ENCODE measurements around the gene RCOR3. TPM values are rescaled to one million over a fixed set of nuclear protein-coding genes. Genes with fewer than 3 reads are reported as not detected.

The RCOR3 gene
- polyA plus RNA-seq, 10 donors, result 33.9 to 63.4 (median 46.2) TPM

Other genes with a start within 250 kb of the RCOR3 start
- under 1 TPM; 0.25 to 0.82 (median 0.37) TPM for gene KCNH1, start 125.2 kb upstream of the RCOR3 start, polyA plus RNA-seq (ENCODE audit: insufficient read length in 10 of 10)
- gene TRAF5, start 67.5 kb downstream of the RCOR3 start, polyA plus RNA-seq (ENCODE audit: insufficient read length in 10 of 10), result 10 to 100 TPM; 13.5 to 44.5 (median 20.6) TPM
- 1 to 10 TPM in 6 of 10 donors, under 1 TPM in 4; 0.43 to 2.0 (median 1.2) TPM for gene RD3, start 232.8 kb downstream of the RCOR3 start, polyA plus RNA-seq (ENCODE audit: insufficient read length in 10 of 10)

Data from muscle of back (tissue), 10 donors.